HG03342 (cell line): ENCODE data around the gene RAB11A.
A peak's percentile ranks its signal among the peaks of the same experiment; 100 is the strongest.
"Not testable (repeated sequence)": the region's sequence is repeated elsewhere in the genome, so short reads cannot be mapped to it uniquely, and the experiment has no call there.

Source experiments
- ATAC-seq: cut with Tn5 transposase; IDR thresholded peaks from one replicate; pipeline ENCODE4 v1.9.1; 2021; ENCODE audit warnings: mild to moderate bottlenecking, moderate library complexity; ENCODE audit not compliant: unreplicated experiment

RAB11A gene

GRCh38 chr15:65841121-65841930 lies 28.0 kb upstream of the RAB11A start:
- no peak for ATAC-seq

GRCh38 chr15:65845826-65846519 lies 23.3 kb upstream of the RAB11A start:
- ATAC-seq: no peak

GRCh38 chr15:65847989-65848388 lies 21.3 kb upstream of the RAB11A start:
- no peak for ATAC-seq

GRCh38 chr15:65851981-65852380 lies 17.3 kb upstream of the RAB11A start:
- no peak for ATAC-seq

- ATAC-seq: no peak
Measured at GRCh38 chr15:65856821-65857455, 12.4 kb upstream of the RAB11A start.

- no peak for ATAC-seq
Measured at GRCh38 chr15:65857718-65858402, 11.4 kb upstream of the RAB11A start.

- peak; percentile 92 for ATAC-seq
Measured at GRCh38 chr15:65862682-65863081, 6.6 kb upstream of the RAB11A start.

- no peak for ATAC-seq
Measured at GRCh38 chr15:65863106-65863505, 6.2 kb upstream of the RAB11A start.

- no peak for ATAC-seq
Measured at GRCh38 chr15:65867244-65867643, 2.0 kb upstream of the RAB11A start.

- not testable (repeated sequence) for ATAC-seq
Measured at GRCh38 chr15:65867933-65868332, 1.4 kb upstream of the RAB11A start.

- ATAC-seq: no peak
Measured at GRCh38 chr15:65868546-65869125, 655 bp upstream of the RAB11A start.

GRCh38 chr15:65869954-65870871 lies 922 bp downstream of the RAB11A start:
- ATAC-seq: no peak

GRCh38 chr15:65870889-65871533 lies 1.7 kb downstream of the RAB11A start:
- ATAC-seq: no peak

GRCh38 chr15:65871886-65872285 lies 2.6 kb downstream of the RAB11A start:
- not testable (repeated sequence) for ATAC-seq

- ATAC-seq: not testable (repeated sequence)
Measured at GRCh38 chr15:65872596-65872995, 3.3 kb downstream of the RAB11A start.

- no peak for ATAC-seq
Measured at GRCh38 chr15:65873256-65873655, 4.0 kb downstream of the RAB11A start.

- no peak for ATAC-seq
Measured at GRCh38 chr15:65875458-65875857, 6.2 kb downstream of the RAB11A start.

GRCh38 chr15:65877749-65878148 lies 8.5 kb downstream of the RAB11A start:
- no peak for ATAC-seq

- ATAC-seq: no peak
Measured at GRCh38 chr15:65881766-65882434, 12.6 kb downstream of the RAB11A start.
